Measurements from ENCODE around the gene TIGD1. TPM values are rescaled to one million over a fixed set of nuclear protein-coding genes. Genes with fewer than 3 reads are reported as not detected.

The TIGD1 gene
- total and polyA plus RNA-seq, 10 donors: 4.4 to 13.5 (median 8.4) TPM

DNA sequence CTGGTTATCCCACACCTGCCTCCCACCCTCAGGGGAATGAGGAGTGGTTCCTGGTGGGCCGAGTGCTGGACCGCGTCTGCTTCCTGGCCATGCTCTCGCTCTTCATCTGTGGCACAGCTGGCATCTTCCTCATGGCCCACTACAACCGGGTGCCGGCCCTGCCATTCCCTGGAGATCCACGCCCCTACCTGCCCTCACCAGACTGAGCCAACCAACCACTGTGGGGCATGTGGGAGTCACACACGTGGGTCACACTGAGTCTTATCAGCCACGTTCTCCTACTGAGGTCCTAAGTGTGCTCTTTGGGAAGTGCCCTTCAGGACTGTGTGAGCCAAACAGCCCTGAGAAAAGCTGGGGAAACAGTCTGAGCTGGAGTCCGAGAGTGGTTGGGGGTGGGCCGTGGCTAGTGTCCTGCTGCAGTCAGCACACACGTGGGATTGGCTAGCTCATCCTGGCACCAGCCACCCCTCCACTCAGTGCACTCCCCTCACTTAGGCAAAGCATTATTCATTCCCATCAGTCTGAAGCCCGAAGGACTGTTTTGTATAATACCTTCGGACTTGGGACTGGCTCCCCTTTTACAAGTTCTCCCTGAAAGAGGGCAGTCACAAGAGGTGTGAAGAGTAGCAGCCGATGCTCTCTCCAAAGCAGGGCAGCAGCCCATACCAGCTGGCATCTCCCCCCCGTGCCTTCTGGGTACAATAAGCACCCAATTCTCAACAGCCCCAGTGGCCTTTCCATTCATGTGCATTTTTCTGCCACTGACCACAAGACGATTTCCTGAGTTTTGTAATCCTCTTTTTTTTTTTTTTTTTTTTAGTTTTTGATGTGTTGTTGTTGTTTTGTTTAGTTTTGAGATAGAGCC, 4.6 kb downstream of the TIGD1 start:
- H3K9me3 ChIP-seq: peaks cover 0 to 4% (median 0%) of the 10 kb centered on the region in 8 donors
- peaks cover 0 to 39% (median 0%) of the 10 kb centered on the region in 6 donors for H3K36me3 ChIP-seq
- DNase-seq: peak; percentile 49
- peaks cover 4 to 58% (median 36%) of the 10 kb centered on the region in 6 donors for H3K4me1 ChIP-seq
- intact Hi-C loops (cut with DNase I; ENCODE audit: low total_unique reads): no loop called here
- 64 to 92% (median 86%) methylated on average over 5 to 17 of the region's 17 CpGs for WGBS, 5 donors
- no peak overlapping the region for H3K4me3 ChIP-seq
- no peaks in the 10 kb centered on the region for H3K27me3 ChIP-seq (replicated peaks in 1 of 7)
- no peak overlapping the region for H3K27ac ChIP-seq
- TF ChIP-seq POLR2AphosphoS5 (IDR thresholded peaks at IDR 0.05) (no peak), POLR2A (IDR thresholded peaks at IDR 0.05) (no peak)
- TF ChIP-seq, protein P1, sequence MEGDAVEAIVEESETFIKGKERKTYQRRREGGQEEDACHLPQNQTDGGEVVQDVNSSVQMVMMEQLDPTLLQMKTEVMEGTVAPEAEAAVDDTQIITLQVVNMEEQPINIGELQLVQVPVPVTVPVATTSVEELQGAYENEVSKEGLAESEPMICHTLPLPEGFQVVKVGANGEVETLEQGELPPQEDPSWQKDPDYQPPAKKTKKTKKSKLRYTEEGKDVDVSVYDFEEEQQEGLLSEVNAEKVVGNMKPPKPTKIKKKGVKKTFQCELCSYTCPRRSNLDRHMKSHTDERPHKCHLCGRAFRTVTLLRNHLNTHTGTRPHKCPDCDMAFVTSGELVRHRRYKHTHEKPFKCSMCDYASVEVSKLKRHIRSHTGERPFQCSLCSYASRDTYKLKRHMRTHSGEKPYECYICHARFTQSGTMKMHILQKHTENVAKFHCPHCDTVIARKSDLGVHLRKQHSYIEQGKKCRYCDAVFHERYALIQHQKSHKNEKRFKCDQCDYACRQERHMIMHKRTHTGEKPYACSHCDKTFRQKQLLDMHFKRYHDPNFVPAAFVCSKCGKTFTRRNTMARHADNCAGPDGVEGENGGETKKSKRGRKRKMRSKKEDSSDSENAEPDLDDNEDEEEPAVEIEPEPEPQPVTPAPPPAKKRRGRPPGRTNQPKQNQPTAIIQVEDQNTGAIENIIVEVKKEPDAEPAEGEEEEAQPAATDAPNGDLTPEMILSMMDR (IDR thresholded peaks at IDR 0.05 in 8 of 11, conservative IDR thresholded peaks at IDR 0.05 in 3 of 11): no peak

DNA sequence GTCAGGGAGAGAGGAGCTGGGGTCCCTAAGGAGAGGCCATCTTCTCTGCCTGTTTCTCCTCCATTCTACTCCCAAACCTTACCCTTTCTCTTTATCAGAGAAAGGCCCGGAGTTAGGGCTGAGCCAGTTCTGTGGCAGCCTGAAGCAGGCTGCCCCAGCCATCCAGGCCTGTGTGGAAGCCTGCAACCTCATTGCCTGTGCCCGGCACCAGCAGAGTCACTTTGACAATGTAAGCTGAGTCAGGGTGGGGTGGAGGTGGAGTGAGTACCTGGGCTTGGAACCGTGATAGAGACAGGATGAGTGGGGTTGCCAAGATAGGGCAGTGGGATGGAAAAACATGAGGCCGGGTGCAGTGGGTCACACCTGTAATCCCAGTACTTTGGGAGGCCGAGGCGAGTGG, 5.7 kb downstream of the TIGD1 start:
- no peak for DNase-seq
- Histone ChIP-seq H3K27me3 (replicated peaks in 1 of 7) (peaks cover 0 to 5% (median 0%) of the 10 kb centered on the region in 7 donors), H3K36me3 (peaks cover 0 to 39% (median 0%) of the 10 kb centered on the region in 6 donors), H3K27ac (no peak overlapping the region), H3K9me3 (peaks cover 0 to 4% (median 0%) of the 10 kb centered on the region in 8 donors), H3K4me1 (peaks cover 4 to 59% (median 35%) of the 10 kb centered on the region in 6 donors), H3K4me3 (no peak overlapping the region)
- TF ChIP-seq, protein P1 (IDR thresholded peaks at IDR 0.05 in 8 of 11, conservative IDR thresholded peaks at IDR 0.05 in 3 of 11): no peak
- TF ChIP-seq POLR2A (IDR thresholded peaks at IDR 0.05) (no peak), POLR2AphosphoS5 (IDR thresholded peaks at IDR 0.05) (no peak)
- intact Hi-C loops (cut with DNase I; ENCODE audit: low total_unique reads): no loop called here
- WGBS, 5 donors: 92 to 95% (median 93%) methylated on average over 6 of the region's 6 CpGs

DNA sequence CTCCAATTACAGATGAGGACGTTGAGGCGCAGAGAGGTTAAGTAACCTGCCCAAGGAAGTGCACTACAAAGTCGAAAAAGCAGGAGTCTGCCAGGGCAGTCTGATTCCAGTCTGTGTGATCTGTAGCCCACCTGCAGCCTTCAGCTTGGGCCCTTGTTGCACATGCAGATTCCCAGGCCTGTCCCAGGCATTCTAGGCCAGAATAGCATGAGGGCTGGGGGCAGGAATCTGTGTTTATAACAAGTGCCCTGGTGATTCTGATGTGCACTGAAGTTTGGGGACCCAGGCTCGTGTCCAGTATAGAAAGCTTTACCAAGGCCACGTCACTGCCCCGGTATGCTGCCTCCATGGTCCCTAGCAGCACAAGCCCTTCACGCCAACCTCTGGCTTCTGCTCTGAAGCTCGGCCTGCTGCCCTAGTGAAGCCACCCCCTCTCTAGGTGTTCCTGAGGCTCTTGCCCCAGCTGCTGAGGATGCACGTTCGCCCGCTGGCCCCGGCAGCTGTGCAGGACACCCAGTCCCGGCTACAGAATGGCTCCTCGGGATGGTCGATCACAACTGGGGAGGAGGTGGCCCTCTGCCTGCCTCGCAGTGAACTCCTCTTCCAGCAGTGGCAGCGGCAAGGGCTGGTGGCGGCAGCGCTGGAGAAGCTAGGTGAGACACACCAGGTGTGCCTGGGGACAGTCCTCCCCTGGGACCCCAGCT, 6.3 kb downstream of the TIGD1 start:
- Histone ChIP-seq H3K27me3 (replicated peaks in 1 of 7) (peaks cover 0 to 11% (median 0%) of the 10 kb centered on the region in 7 donors), H3K4me3 (no peak overlapping the region), H3K9me3 (peaks cover 0 to 4% (median 0%) of the 10 kb centered on the region in 8 donors), H3K27ac (no peak overlapping the region), H3K4me1 (peaks cover under 1 to 59% (median 29%) of the 10 kb centered on the region in 6 donors), H3K36me3 (peaks cover 0 to 39% (median 0%) of the 10 kb centered on the region in 6 donors)
- intact Hi-C loops (cut with DNase I; ENCODE audit: low total_unique reads): no loop called here
- TF ChIP-seq POLR2A (IDR thresholded peaks at IDR 0.05): no peak
- TF ChIP-seq, protein P1 (IDR thresholded peaks at IDR 0.05 in 8 of 11, conservative IDR thresholded peaks at IDR 0.05 in 3 of 11): no peak
- TF ChIP-seq POLR2AphosphoS5 (IDR thresholded peaks at IDR 0.05): peak in 1 of 3 donors; percentile 28
- 91 to 97% (median 94%) methylated on average over 10 to 19 of the region's 19 CpGs for WGBS, 5 donors
- DNase-seq: peak; percentile 76

All from spleen (tissue), 11 donors.